Measurements from ENCODE around the gene PCSK5.

DNA sequence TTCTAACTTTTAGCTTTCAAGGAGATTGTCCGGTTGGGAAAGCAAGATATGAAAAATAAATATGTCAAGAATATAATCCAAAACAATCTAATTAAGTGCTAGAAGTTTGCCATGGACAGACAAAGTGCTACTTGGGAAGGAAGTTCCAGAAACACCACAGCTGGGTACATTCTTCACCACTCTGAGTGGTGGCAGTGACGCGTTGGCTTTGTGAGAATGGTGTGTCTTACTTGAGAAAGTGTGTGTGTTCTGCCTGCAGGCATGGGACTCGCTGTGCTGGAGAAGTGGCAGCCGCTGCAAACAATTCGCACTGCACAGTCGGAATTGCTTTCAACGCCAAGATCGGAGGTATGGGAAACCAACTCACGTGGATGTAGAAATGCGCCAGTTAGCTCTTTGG, 177.2 kb downstream of the PCSK5 start:
- no peak for TF ChIP-seq POLR2A (IDR thresholded peaks at IDR 0.05)
- TF ChIP-seq, protein P1, sequence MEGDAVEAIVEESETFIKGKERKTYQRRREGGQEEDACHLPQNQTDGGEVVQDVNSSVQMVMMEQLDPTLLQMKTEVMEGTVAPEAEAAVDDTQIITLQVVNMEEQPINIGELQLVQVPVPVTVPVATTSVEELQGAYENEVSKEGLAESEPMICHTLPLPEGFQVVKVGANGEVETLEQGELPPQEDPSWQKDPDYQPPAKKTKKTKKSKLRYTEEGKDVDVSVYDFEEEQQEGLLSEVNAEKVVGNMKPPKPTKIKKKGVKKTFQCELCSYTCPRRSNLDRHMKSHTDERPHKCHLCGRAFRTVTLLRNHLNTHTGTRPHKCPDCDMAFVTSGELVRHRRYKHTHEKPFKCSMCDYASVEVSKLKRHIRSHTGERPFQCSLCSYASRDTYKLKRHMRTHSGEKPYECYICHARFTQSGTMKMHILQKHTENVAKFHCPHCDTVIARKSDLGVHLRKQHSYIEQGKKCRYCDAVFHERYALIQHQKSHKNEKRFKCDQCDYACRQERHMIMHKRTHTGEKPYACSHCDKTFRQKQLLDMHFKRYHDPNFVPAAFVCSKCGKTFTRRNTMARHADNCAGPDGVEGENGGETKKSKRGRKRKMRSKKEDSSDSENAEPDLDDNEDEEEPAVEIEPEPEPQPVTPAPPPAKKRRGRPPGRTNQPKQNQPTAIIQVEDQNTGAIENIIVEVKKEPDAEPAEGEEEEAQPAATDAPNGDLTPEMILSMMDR (IDR thresholded peaks at IDR 0.05), result no peak

Data from adrenal gland (tissue), 5 donors.